ENCODE measurements around the gene C17orf107. TPM values are rescaled to one million over a fixed set of nuclear protein-coding genes. Genes with fewer than 3 reads are reported as not detected.

Gene C17orf107
- total and polyA plus RNA-seq, 2 experiments from 2014 or later = 8.8 to 9.1 TPM

- H2AFZ ChIP-seq = peak overlapping the region; percentile 26
- H3K4me1 ChIP-seq (ENCODE audit: insufficient read depth) = peaks cover 23% of the 10 kb centered on the region
- peaks cover 44% of the 10 kb centered on the region for H3K79me2 ChIP-seq
- peak overlapping the region; percentile 95 for H3K27ac ChIP-seq
- no peak for TF ChIP-seq EZH2phosphoT487 (IDR thresholded peaks at IDR 0.05; ENCODE audit: low read depth, severe bottlenecking, unreplicated experiment)
- TF ChIP-seq EZH2 (IDR thresholded peaks at IDR 0.05; ENCODE audit: borderline replicate concordance) = no peak
- TF ChIP-seq, protein P1, sequence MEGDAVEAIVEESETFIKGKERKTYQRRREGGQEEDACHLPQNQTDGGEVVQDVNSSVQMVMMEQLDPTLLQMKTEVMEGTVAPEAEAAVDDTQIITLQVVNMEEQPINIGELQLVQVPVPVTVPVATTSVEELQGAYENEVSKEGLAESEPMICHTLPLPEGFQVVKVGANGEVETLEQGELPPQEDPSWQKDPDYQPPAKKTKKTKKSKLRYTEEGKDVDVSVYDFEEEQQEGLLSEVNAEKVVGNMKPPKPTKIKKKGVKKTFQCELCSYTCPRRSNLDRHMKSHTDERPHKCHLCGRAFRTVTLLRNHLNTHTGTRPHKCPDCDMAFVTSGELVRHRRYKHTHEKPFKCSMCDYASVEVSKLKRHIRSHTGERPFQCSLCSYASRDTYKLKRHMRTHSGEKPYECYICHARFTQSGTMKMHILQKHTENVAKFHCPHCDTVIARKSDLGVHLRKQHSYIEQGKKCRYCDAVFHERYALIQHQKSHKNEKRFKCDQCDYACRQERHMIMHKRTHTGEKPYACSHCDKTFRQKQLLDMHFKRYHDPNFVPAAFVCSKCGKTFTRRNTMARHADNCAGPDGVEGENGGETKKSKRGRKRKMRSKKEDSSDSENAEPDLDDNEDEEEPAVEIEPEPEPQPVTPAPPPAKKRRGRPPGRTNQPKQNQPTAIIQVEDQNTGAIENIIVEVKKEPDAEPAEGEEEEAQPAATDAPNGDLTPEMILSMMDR (IDR thresholded peaks at IDR 0.05; ENCODE audit: poor library complexity) = no peak
- H3K27me3 ChIP-seq = no peaks in the 10 kb centered on the region
- H3K4me3 ChIP-seq = peak overlapping the region; percentile 63
- peak overlapping the region; percentile 94 for H3K4me2 ChIP-seq
- no peaks in the 10 kb centered on the region for H3K9me2 ChIP-seq (replicated peaks; ENCODE audit: insufficient read depth)
- DNase-seq (ENCODE audit: low spot score) = no peak
- no peaks in the 10 kb centered on the region for H3K36me3 ChIP-seq (replicated peaks; ENCODE audit: insufficient read depth, low read depth)
- no peaks in the 10 kb centered on the region for H4K20me1 ChIP-seq (ENCODE audit: insufficient read depth, poor library complexity, severe bottlenecking)
- 69% methylated on average over 19 of the region's 19 CpGs for WGBS (ENCODE audit: low lambda C conversion rate, missing lambda C conversion rate)
- no peaks in the 10 kb centered on the region for H3K9me3 ChIP-seq (ENCODE audit: low read depth)
Measured at GRCh38 chr17:4938688-4939545, 39.6 kb downstream of the C17orf107 start.

- Histone ChIP-seq H3K79me2 (peaks cover 50% of the 10 kb centered on the region), H3K27me3 (no peaks in the 10 kb centered on the region), H3K4me1 (ENCODE audit: insufficient read depth) (peaks cover 23% of the 10 kb centered on the region), H3K9me3 (ENCODE audit: low read depth) (no peaks in the 10 kb centered on the region), H2AFZ (peak overlapping the region; percentile 26), H3K4me2 (peak overlapping the region; percentile 94), H3K4me3 (peak overlapping the region; percentile 63), H3K36me3 (replicated peaks; ENCODE audit: insufficient read depth, low read depth) (no peaks in the 10 kb centered on the region), H3K9me2 (replicated peaks; ENCODE audit: insufficient read depth) (no peaks in the 10 kb centered on the region), H4K20me1 (ENCODE audit: insufficient read depth, poor library complexity, severe bottlenecking) (no peaks in the 10 kb centered on the region), H3K27ac (peak overlapping the region; percentile 95)
- 0% methylated on average over 15 of the region's 16 CpGs for WGBS (ENCODE audit: low lambda C conversion rate, missing lambda C conversion rate)
- TF ChIP-seq EZH2phosphoT487 (IDR thresholded peaks at IDR 0.05; ENCODE audit: low read depth, severe bottlenecking, unreplicated experiment) (no peak), EZH2 (IDR thresholded peaks at IDR 0.05; ENCODE audit: borderline replicate concordance) (no peak)
- TF ChIP-seq, protein P1 (IDR thresholded peaks at IDR 0.05; ENCODE audit: poor library complexity) = no peak
- no peak for DNase-seq (ENCODE audit: low spot score)
Measured at GRCh38 chr17:4939546-4939795, 40.1 kb downstream of the C17orf107 start.

DNA sequence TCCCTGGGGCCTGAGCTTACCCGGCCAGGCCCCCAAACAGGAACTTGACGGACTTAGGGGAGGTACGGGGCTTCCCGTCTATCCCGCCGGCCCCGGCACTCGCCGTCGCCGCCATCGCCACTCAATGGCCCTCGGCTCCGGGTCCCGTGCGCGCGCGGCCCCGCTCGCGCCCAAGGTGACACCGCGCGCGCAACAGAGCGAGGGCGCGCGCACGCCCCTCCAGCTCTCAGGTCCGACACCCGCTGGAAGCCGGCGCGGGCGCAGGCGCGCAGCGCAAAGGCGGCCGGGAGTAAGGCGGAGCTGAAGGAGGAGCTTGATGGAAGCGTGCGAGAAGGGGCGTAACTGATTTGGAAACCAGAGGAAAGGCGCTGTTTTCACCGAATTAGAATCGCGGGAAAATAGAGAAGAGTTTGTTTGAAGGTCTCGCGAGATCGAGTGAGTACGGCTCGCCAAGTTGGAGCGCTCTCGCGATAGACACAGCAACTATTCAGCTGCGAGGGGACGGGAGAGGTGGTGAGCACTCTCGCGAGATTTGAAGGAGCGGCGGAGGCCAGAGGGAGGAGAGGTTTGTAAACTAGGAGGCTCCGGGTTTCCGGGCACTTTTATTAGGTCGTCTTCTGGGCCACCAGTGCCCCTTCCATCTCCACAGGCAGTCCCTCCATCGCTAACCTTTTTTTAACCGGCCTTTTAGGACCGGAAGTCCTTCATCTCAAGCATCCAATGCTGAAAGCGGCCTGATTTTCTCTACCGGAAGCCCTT lies 40.6 kb downstream of the C17orf107 start, which contains the start of the genes RNF167 and SLC25A11:
Gene RNF167, plus strand, starts transcription at position 473 of the 759 bp plus-strand sequence. CDS start 642 bp downstream, outside the sequence.
Gene SLC25A11, minus strand, starts transcription at position 251 of the 759 bp plus-strand sequence. Its CDS starts 136 bp downstream, at position 115.
- Histone ChIP-seq H3K4me1 (ENCODE audit: insufficient read depth) (peaks cover 24% of the 10 kb centered on the region), H3K9me2 (replicated peaks; ENCODE audit: insufficient read depth) (no peaks in the 10 kb centered on the region), H3K36me3 (replicated peaks; ENCODE audit: insufficient read depth, low read depth) (no peaks in the 10 kb centered on the region), H3K9me3 (ENCODE audit: low read depth) (no peaks in the 10 kb centered on the region), H3K27ac (peak within 1 kb of the TSS; percentile 95), H3K27me3 (no peaks in the 10 kb centered on the region), H3K4me3 (peak within 1 kb of the TSS; percentile 72), H3K4me2 (peak within 1 kb of the TSS; percentile 94), H4K20me1 (ENCODE audit: insufficient read depth, poor library complexity, severe bottlenecking) (peaks cover 5% of the 10 kb centered on the region), H3K79me2 (peaks cover 55% of the 10 kb centered on the region), H2AFZ (peak within 1 kb of the TSS; percentile 37)
- DNase-seq (ENCODE audit: low spot score) = peak; percentile 99
- TF ChIP-seq EZH2phosphoT487 (IDR thresholded peaks at IDR 0.05; ENCODE audit: low read depth, severe bottlenecking, unreplicated experiment) (no peak), EZH2 (IDR thresholded peaks at IDR 0.05; ENCODE audit: borderline replicate concordance) (no peak)
- TF ChIP-seq, protein P1 (IDR thresholded peaks at IDR 0.05; ENCODE audit: poor library complexity) = no peak
- under 1% methylated on average over 65 of the region's 72 CpGs for WGBS (ENCODE audit: low lambda C conversion rate, missing lambda C conversion rate)

Data from hepatocyte (in vitro differentiated cells).